K562 (cell line): ENCODE results near the gene MAP4K1. TPM values are rescaled to one million over a fixed set of nuclear protein-coding genes. Genes with fewer than 3 reads are reported as not detected.

Experiments used
- ATAC-seq: fragments of 200-7000 bp; cut with Tn5 transposase; 3 replicates; pipeline ENCODE4 v1.9.1; 2020; ENCODE audit warnings: moderate library complexity
- BruUV-seq: library from RNA; stranded (reverse); fragments of 400-500 nt; replicated peaks from 2 replicates; lab custom pipeline; 2021; lab: Mats Ljungman, UMichigan
- CTCF ChIA-PET: fragments of 300-600 bp; formaldehyde crosslinking; extraction: SDS; loops from one replicate; lab custom pipeline; 2021; ENCODE audit warnings: low intra/inter-chr PET ratio; lab: Yijun Ruan, JAX
- POLR2A ChIA-PET: fragments of 300-600, 350-650 bp; sonication (Branson Sonifier 250); formaldehyde crosslinking; extraction: SDS; loops from one replicate; lab custom pipeline; 2021; ENCODE audit warnings: antibody characterized with exemption, inconsistent platforms; lab: Yijun Ruan, JAX
- DNase-seq, 4 experiments: peaks; one replicate each; pipeline versions ENCODE4 v3.0.0 to v3.0.0-alpha.2; 2011 to 2018; ENCODE audit warnings: low spot score in 3 of 4, mixed read lengths in 3 of 4; ENCODE audit errors: extremely low read depth in 1 of 4
- FAIRE-seq: peaks from 2 replicates; lab custom pipeline; 2011; peaks lifted over from hg19 to GRCh38; lab: Jason Lieb, UNC
- H2AFZ ChIP-seq: 2 replicates; pipeline ENCODE4 v1.6.0; 2011; ENCODE audit warnings: low read depth, low read length, control low read depth, inconsistent platforms
- H3K27ac ChIP-seq: fragments of 200-600 bp; 3 replicates; pipeline ENCODE4 v1.8.0; 2011; ENCODE audit warnings: low read depth, mild to moderate bottlenecking, control low read depth, inconsistent platforms, low read length, moderate library complexity, mixed read lengths; ENCODE audit errors: extremely low read depth
- H3K27me3 ChIP-seq, 2 experiments: fragments of 300-600 bp in 1 of 2; 2 replicates in 1 of 2; 3 replicates in 1 of 2; pipeline versions ENCODE4 v1.6.0 to v1.8.0; 2011; ENCODE audit warnings: inconsistent platforms in 2 of 2, low read length in 2 of 2, mild to moderate bottlenecking in 1 of 2, mixed read lengths in 1 of 2, moderate library complexity in 1 of 2; ENCODE audit not compliant: control insufficient read depth in 2 of 2, insufficient read depth in 2 of 2
- H3K36me3 ChIP-seq: fragments of 300-600 bp; 3 replicates; pipeline ENCODE4 v1.8.0; 2011; ENCODE audit warnings: mild to moderate bottlenecking, low read length, inconsistent platforms; ENCODE audit not compliant: control insufficient read depth, insufficient read depth
- H3K4me1 ChIP-seq, 2 experiments: fragments of 200-600 bp in 1 of 2; replicated peaks in 1 of 2; 2 replicates in 1 of 2; 3 replicates in 1 of 2; pipeline versions ENCODE4 v1.5.1 to v1.8.0; 2011; ENCODE audit warnings: inconsistent platforms in 2 of 2, low read length in 2 of 2, mild to moderate bottlenecking in 1 of 2, mixed read lengths in 1 of 2, moderate library complexity in 1 of 2; ENCODE audit not compliant: control insufficient read depth in 2 of 2, insufficient read depth in 2 of 2
- H3K4me2 ChIP-seq: 2 replicates; pipeline ENCODE4 v1.6.1; 2011; ENCODE audit warnings: low read length, control low read depth, inconsistent platforms, mixed read lengths; ENCODE audit not compliant: insufficient read depth
- H3K4me3 ChIP-seq: fragments of 200-600 bp; sonication (generic), shearing (Covaris generic); 2 replicates; pipeline ENCODE4 v1.5.1; 2016; ENCODE audit warnings: control low read depth, inconsistent platforms
- H3K79me2 ChIP-seq: fragments of 200-600 bp; 3 replicates; pipeline ENCODE4 v1.8.0; 2011; ENCODE audit warnings: low read length, inconsistent platforms; ENCODE audit not compliant: control insufficient read depth, insufficient read depth
- H3K9ac ChIP-seq, 2 experiments: 2 replicates each; pipeline versions ENCODE4 v1.6.0 to v1.6.1; 2011; ENCODE audit warnings: low read depth in 2 of 2, low read length in 2 of 2, control low read depth in 1 of 2, inconsistent platforms in 1 of 2, mild to moderate bottlenecking in 1 of 2, mixed read lengths in 1 of 2; ENCODE audit not compliant: insufficient read depth in 1 of 2
- H3K9me1 ChIP-seq: one replicate; pipeline ENCODE4 v1.6.0; 2011; ENCODE audit warnings: inconsistent platforms, mild to moderate bottlenecking, low read length, moderate library complexity; ENCODE audit not compliant: control insufficient read depth, insufficient read depth
- H3K9me3 ChIP-seq: replicated peaks from 2 replicates; pipeline ENCODE4 v1.5.1; 2011; ENCODE audit warnings: low read depth, low read length, inconsistent platforms; ENCODE audit not compliant: control insufficient read depth, insufficient read depth
- H4K20me1 ChIP-seq: replicated peaks from 2 replicates; pipeline ENCODE4 v1.6.1; 2011; ENCODE audit warnings: low read length, inconsistent platforms, mixed read lengths; ENCODE audit not compliant: control insufficient read depth, insufficient read depth
- ARID2 ChIP-seq: fragments of 450-650 bp; IDR thresholded peaks from 2 replicates; pipeline ENCODE4 v1.6.1; 2017; ENCODE audit warnings: antibody characterized with exemption, mild to moderate bottlenecking
- BCOR ChIP-seq: fragments of 450-650 bp; IDR thresholded peaks from 2 replicates; pipeline ENCODE4 v1.6.1; 2016
- KDM1A ChIP-seq, 2 experiments: fragments of 450-650 bp; IDR thresholded peaks; 2 replicates each; pipeline ENCODE4 v1.6.1; 2016; ENCODE audit warnings: mild to moderate bottlenecking in 2 of 2
- POLR2G ChIP-seq: fragments of 200-400 bp; formaldehyde crosslinking; IDR thresholded peaks from 2 replicates; pipeline ENCODE4 v1.6.1; 2017; ENCODE audit warnings: low read depth, mild to moderate bottlenecking, antibody characterized with exemption, low read length, moderate library complexity
- RBM25 ChIP-seq: fragments of 200-400 bp; formaldehyde crosslinking; IDR thresholded peaks from 2 replicates; pipeline ENCODE4 v1.6.1; 2018; ENCODE audit warnings: low read length, low read depth, moderate library complexity; ENCODE audit not compliant: severe bottlenecking
- ZNF175 ChIP-seq: fragments of 200-800 bp; sonication (Bioruptor generic); IDR thresholded peaks from 2 replicates; pipeline ENCODE4 v1.6.1; 2016; ENCODE audit warnings: low read depth, mild to moderate bottlenecking, missing genetic modification characterization, missing compliant biosample characterization
- WGBS: fragments of 100-300 bp; shearing (Covaris generic); methylation state at CpG from one replicate; pipeline ENCODE4 v1.1.6; 2016; ENCODE audit warnings: low coverage, mixed read lengths; ENCODE audit not compliant: insufficient coverage; ENCODE audit errors: missing lambda C conversion rate; 5-methylcytosine and 5-hydroxymethylcytosine counted together
- in situ Hi-C: fragments of 300-500 bp; cut with MboI; formaldehyde crosslinking; loops from 4 replicates; pipeline ENCODE4 v1.15.0; 2018; ENCODE audit warnings: inconsistent platforms, mixed read lengths
- intact Hi-C: fragments of 100-400 bp; cut with micrococcal nuclease; formaldehyde crosslinking; loops from 2 replicates; pipeline ENCODE4 v1.14.2; 2022
- polyA plus RNA-seq, 8 experiments: library from polyadenylated mRNA; depleted of rRNA in 4 of 8; stranded (reverse) in 5 of 8; unstranded in 3 of 8; fragments of >200 nt; fragmentation: Nextera tagmentation in 2 of 8; fragmentation: Illumina TruSeq in 1 of 8; extraction: Ambion mirVana in 2 of 8; extraction: Trizol in 1 of 8; gene quantifications; 2 replicates each; pipeline versions ENCODE4 v1.2.1 to v1.2.3, GENCODE V29; 2011 to 2014; ENCODE audit warnings: inconsistent platforms in 1 of 8, missing spikeins in 1 of 8
- total RNA-seq, 7 experiments: library from RNA; depleted of rRNA in 6 of 7; stranded (reverse); fragments of >200 nt in 6 of 7; fragmentation: Illumina TruSeq in 2 of 7; extraction: Trizol in 2 of 7; gene quantifications; 2 replicates each; pipeline versions ENCODE4 v1.2.1 to v1.2.3, GENCODE V29; 2011 to 2021; ENCODE audit warnings: low replicate concordance in 1 of 7

Gene MAP4K1
- total and polyA plus RNA-seq, 9 of the 15 experiments (the other 6 are each of a cell fraction or from before 2014, with no cell fraction given), result 0.14 to 3.2 (median 0.73) TPM; not detected in 1

DNA sequence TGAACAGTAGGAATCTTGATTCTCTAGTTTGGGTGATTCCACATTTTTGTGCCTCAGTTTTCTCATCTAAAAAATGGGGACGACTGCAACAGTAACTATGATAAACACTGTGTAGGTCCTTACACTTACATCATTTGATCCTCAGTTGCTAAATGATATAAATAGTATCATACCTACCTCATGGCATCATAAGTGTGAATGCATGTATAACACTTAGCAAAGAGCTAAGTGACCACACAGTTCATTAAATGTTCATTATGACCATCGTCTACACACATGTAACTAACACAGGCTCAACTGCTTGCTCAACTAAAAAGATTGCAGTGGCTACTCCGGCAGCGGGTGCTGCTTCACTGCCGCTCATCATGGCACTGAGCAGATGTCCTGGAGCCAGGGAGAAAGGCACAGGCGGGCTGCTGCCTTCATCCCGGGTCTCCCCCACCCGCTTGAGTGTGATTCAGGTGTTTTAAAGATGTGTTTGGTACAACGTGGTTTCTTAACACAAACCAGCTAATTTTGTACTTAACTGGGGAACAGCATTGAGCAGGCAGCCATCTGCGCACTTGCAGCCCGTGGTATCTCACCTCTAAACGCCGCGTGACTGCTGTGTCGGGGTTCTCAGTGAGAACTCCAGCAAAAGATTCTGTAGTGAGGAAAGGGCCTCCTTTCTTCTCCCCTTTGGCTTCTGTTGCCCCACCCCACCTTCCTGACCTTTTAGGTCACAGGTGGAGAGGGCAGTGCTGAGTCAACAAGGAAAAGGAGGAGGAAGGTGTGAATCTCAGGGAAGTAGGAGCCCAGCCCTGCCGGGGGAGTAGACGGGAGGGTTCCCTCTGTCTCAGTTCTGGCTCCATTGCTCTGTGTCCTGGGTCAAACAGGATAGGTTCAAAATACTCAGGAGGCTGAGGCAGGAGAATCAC is 18.0 kb upstream of the MAP4K1 start:
- no peaks in the 10 kb centered on the region for H4K20me1 ChIP-seq
- no peak overlapping the region for H3K4me2 ChIP-seq
- H3K9me1 ChIP-seq, result no peaks in the 10 kb centered on the region
- H3K9ac ChIP-seq, result peak overlapping the region in 1 of 2 experiments; percentile 54; a peak in 1 of 4 replicates
- no peaks in the 10 kb centered on the region for H3K79me2 ChIP-seq
- no TSS peak for BruUV-seq
- 79% methylated on average over 17 of the region's 17 CpGs for WGBS
- CTCF ChIA-PET, result interaction anchor here (0.7 to 1.9 kb wide), 9 partner anchors 91 to 734 kb away, joined by 3 to 12 read pairs (median 3); partner anchors contain the start of genes FAM98C, MRPS12 and SARS2
- in situ Hi-C loops (no loop called here), intact Hi-C loops (loop anchor here (2.0 to 10.0 kb wide), 4 partner anchors 42 to 295 kb away; partner anchors contain the start of genes MRPS12 and SARS2)
- H3K27ac ChIP-seq, result 0 out of 3 replicates have a peak overlapping the region, but pooled peaks have one; percentile 14
- DNase-seq (no peak), FAIRE-seq (no peak)
- H3K4me1 ChIP-seq, result peaks cover 14 to 37% of the 10 kb centered on the region in 2 experiments; a peak in 4 of 5 replicates
- no peak overlapping the region for H2AFZ ChIP-seq
- no peaks in the 10 kb centered on the region for H3K9me3 ChIP-seq
- H3K27me3 ChIP-seq, result no peaks in the 10 kb centered on the region
- TF ChIP-seq RBM25, result peak; percentile 68
- no peak for TF ChIP-seq ZNF175
- TF ChIP-seq POLR2G, result peak; percentile 38; the same call in 1 of the 2 replicates
- peak; percentile 72 for TF ChIP-seq BCOR
- no peak for TF ChIP-seq ARID2
- peak; percentile 28 to 37; a peak in 1 of 4 replicates for TF ChIP-seq KDM1A (IDR thresholded peaks at IDR 0.05)
- TF ChIP-seq, all 486 proteins: peak for 4
- H3K36me3 ChIP-seq, result peaks cover 63% of the 10 kb centered on the region
- POLR2A ChIA-PET, result interaction anchor here (0.7 to 2.1 kb wide), 2 partner anchors 17 to 185 kb away, joined by 4 to 13 read pairs; partner anchors contain the start of gene EIF3K
- no peak for ATAC-seq
- H3K4me3 ChIP-seq, result no peak overlapping the region
